Uterus (tissue), 4 donors: Measurements from ENCODE around the gene UQCRC1. TPM values are rescaled to one million over a fixed set of nuclear protein-coding genes. Genes with fewer than 3 reads are reported as not detected.

Source experiments
- DNase-seq, 2 donors: peaks; one replicate each; pipeline ENCODE4 v3.0.0-alpha.2; 2019 to 2020
- H3K27ac ChIP-seq, 2 donors: fragments of 200-600 bp; sonication (generic); 1 replicate in 1 of 2; 2 replicates in 1 of 2; pipeline ENCODE4 v1.5.1; 2016 to 2018
- H3K27me3 ChIP-seq, 2 donors: fragments of 200-600 bp; sonication (generic); one replicate each; pipeline ENCODE4 v1.5.1; 2018 to 2019; ENCODE audit warnings: control low read depth in 1 of 2
- H3K36me3 ChIP-seq, 2 donors: fragments of 200-600 bp; sonication (generic); one replicate each; pipeline ENCODE4 v1.5.1; 2019; ENCODE audit warnings: control low read depth in 1 of 2
- H3K4me1 ChIP-seq, 2 donors: fragments of 200-600 bp; sonication (generic); one replicate each; pipeline ENCODE4 v1.5.1; 2018 to 2019; ENCODE audit warnings: control low read depth in 1 of 2
- H3K4me3 ChIP-seq, 2 donors: fragments of 200-600 bp; sonication (generic); 1 replicate in 1 of 2; 2 replicates in 1 of 2; pipeline ENCODE4 v1.5.1; 2018 to 2019; ENCODE audit warnings: mild to moderate bottlenecking in 1 of 2
- H3K9me3 ChIP-seq, 2 donors: fragments of 200-600 bp; sonication (generic); one replicate each; pipeline ENCODE4 v1.5.1; 2019; ENCODE audit warnings: control low read depth in 1 of 2
- POLR2A ChIP-seq, 2 donors: fragments of 450-650 bp; IDR thresholded peaks; one replicate each; pipeline ENCODE4 v1.6.1; 2016; ENCODE audit warnings: antibody characterized with exemption in 2 of 2, mild to moderate bottlenecking in 1 of 2, moderate library complexity in 1 of 2
- intact Hi-C: fragments of 100-400 bp; cut with DNase I; formaldehyde crosslinking; loops from one replicate; pipeline ENCODE4 v1.15.1; 2023; ENCODE audit warnings: low total_unique reads
- total RNA-seq, 4 donors: library from RNA; depleted of rRNA in 3 of 4; stranded (reverse); fragments of >200 nt in 3 of 4; gene quantifications; one replicate each; pipeline versions ENCODE4 v1.1.0 to v1.2.4, GENCODE V29; 2014 to 2023
- TF ChIP-seq, protein P1 (sequence below), 4 experiments: fragments of 200-600 bp in 2 of 4; fragments of 450-650 bp in 2 of 4; sonication (generic) in 2 of 4; IDR thresholded peaks; one replicate each; pipeline ENCODE4 v1.5.1; 2016 to 2019; ENCODE audit warnings: antibody characterized with exemption in 4 of 4, mild to moderate bottlenecking in 2 of 4, moderate library complexity in 1 of 4
- donor health status: DM: yes; HTN: yes; CAD: no.

Gene UQCRC1
- total RNA-seq, 4 donors from 2014 or later = 54.4 to 409 (median 155) TPM

DNA sequence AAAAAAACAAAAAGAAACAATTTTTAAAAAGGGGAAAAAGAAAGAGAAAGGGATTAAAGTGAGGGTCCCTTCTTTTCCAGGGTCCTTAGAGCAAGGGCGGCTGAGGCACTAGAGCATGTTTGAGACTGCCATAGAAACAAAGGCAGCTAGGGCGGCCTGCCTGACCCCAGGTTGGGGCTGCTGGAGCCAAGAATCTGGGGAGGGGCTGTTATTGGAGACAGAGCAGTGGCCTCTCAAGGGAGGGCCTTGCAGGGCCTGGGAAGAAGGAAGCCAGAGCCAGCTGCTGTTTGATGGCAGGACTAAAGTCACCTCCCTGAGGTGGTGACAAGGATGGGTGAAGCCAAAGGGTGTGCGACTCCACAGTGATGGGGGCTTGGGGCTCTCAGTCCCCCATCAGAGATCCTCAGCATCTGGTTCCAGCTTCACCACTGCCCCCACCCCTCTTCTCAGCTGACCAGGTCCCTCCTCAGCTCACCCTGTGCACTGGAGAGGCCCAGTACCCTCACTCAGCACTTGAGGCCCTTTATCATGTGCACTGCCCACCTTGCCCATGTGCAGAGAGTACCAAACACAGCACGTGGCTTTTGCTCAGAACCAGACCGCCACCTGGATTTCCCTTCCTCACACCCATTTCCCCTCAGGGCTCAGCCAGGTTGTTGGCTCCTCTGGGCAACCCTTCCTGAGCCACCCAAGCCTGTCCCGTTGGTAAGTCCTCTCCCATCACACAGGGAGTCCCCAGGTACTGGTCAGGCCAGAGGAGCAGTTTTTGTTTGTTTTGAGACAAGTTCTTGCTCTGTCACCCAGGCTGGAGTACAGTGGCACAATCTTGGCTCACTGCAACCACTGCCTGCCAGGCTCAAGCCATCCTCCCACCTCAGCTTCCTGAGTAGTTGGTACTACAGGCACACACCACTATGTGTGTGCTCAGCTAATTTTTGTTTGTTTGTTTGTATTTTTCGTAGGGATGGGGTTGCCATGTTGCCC, 10.4 kb upstream of the UQCRC1 start:
- intact Hi-C loops = no loop called here
- H3K9me3 ChIP-seq = no peaks in the 10 kb centered on the region
- TF ChIP-seq POLR2A (IDR thresholded peaks at IDR 0.05) = no peak
- TF ChIP-seq, protein P1, sequence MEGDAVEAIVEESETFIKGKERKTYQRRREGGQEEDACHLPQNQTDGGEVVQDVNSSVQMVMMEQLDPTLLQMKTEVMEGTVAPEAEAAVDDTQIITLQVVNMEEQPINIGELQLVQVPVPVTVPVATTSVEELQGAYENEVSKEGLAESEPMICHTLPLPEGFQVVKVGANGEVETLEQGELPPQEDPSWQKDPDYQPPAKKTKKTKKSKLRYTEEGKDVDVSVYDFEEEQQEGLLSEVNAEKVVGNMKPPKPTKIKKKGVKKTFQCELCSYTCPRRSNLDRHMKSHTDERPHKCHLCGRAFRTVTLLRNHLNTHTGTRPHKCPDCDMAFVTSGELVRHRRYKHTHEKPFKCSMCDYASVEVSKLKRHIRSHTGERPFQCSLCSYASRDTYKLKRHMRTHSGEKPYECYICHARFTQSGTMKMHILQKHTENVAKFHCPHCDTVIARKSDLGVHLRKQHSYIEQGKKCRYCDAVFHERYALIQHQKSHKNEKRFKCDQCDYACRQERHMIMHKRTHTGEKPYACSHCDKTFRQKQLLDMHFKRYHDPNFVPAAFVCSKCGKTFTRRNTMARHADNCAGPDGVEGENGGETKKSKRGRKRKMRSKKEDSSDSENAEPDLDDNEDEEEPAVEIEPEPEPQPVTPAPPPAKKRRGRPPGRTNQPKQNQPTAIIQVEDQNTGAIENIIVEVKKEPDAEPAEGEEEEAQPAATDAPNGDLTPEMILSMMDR (IDR thresholded peaks at IDR 0.05) = no peak
- H3K4me1 ChIP-seq = no peaks in the 10 kb centered on the region
- DNase-seq = no peak
- no peak overlapping the region for H3K27ac ChIP-seq
- no peaks in the 10 kb centered on the region for H3K27me3 ChIP-seq
- H3K36me3 ChIP-seq = no peaks in the 10 kb centered on the region
- H3K4me3 ChIP-seq = no peak overlapping the region

DNA sequence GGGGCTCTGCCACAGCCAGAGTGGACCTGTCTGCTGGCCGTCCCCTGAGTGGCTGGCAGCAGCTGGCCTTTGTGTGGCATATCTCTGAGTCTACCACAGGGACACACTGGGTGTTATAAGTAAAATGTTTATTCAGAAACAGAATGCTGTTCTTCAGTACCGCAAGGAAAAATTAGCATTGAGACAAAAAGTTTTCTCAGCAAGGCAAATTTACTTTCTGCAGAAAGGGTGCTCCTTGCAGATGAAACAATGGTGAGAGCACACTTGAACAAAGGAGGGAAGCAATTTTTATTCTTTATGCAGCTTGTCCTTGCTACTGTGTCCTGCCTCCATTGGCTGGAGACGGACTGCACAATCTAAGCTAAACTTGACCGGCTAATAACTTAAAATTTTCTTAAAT, 8.1 kb upstream of the UQCRC1 start:
- no peaks in the 10 kb centered on the region for H3K27me3 ChIP-seq
- intact Hi-C loops = no loop called here
- no peaks in the 10 kb centered on the region for H3K9me3 ChIP-seq
- DNase-seq = no peak
- TF ChIP-seq POLR2A (IDR thresholded peaks at IDR 0.05) = no peak
- TF ChIP-seq, protein P1 (IDR thresholded peaks at IDR 0.05) = no peak
- no peak overlapping the region for H3K27ac ChIP-seq
- no peaks in the 10 kb centered on the region for H3K36me3 ChIP-seq
- no peak overlapping the region for H3K4me3 ChIP-seq
- no peaks in the 10 kb centered on the region for H3K4me1 ChIP-seq

DNA sequence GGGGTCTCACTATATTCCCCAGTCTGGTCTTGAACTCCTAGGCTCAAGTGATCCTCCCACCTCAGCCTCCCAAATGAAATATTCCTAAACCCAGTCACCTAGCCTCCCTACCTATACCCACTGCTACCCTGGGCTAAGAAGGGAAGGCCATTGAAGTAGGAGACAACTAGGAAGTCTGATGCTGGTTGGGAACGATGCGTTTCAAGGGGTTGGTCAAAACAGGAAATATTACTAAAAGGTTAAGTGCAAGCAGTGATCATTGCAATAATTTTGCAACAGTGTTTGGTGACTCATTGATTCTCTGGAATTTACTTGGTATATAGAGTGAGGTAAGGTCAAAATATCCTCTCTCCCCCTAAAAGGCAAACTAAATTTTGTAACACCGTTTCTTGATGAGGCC, 4.6 kb upstream of the UQCRC1 start:
- H3K27me3 ChIP-seq = no peaks in the 10 kb centered on the region
- no peak for TF ChIP-seq POLR2A (IDR thresholded peaks at IDR 0.05)
- TF ChIP-seq, protein P1 (IDR thresholded peaks at IDR 0.05) = no peak
- no peaks in the 10 kb centered on the region for H3K36me3 ChIP-seq
- no peak overlapping the region for H3K4me3 ChIP-seq
- DNase-seq = no peak
- intact Hi-C loops = no loop called here
- H3K27ac ChIP-seq = no peak overlapping the region
- no peaks in the 10 kb centered on the region for H3K4me1 ChIP-seq
- H3K9me3 ChIP-seq = no peaks in the 10 kb centered on the region

DNA sequence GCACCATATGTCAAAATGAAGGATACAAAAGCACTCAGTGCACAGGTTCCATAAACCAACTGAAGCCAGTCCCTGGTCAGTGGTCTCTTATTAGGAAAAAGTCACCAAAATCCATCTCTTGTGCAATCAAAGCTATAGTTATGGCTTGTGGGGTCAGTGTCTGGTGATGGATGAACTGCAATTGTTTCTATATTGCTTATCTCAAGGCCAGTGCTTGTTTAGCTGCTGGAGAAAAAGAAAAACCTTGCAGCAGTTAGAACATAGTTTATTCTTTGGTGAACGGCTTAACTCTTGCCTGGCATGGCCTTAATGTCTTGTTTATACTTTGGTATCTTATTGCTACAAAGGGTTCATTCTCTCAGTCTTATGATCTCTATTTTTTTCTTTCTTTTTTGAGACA, 2.9 kb upstream of the UQCRC1 start:
- intact Hi-C loops = no loop called here
- TF ChIP-seq POLR2A (IDR thresholded peaks at IDR 0.05) = no peak
- TF ChIP-seq, protein P1 (IDR thresholded peaks at IDR 0.05) = no peak
- no peak overlapping the region for H3K27ac ChIP-seq

DNA sequence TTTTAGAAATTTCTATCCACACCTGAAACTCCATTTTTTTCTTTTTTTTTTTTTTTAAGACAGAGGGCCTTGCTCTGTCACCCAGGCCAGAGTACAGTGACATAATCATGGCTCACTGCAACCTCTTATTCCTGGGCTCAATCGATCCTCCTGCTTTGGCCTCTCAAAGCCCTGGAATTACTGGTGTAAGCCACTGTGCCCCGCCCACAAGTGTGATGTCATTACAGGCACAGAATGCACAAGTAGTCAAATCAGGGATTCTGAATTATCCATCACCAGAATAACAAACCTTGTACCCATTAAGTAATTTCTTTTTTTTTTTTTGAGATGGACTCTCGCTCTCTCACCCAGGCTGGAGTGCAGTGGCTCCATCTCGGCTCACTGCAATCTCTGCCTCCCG, 1.9 kb downstream of the UQCRC1 start:
- no peak overlapping the region for H3K4me3 ChIP-seq
- H3K4me1 ChIP-seq = no peaks in the 10 kb centered on the region
- H3K36me3 ChIP-seq = no peaks in the 10 kb centered on the region
- DNase-seq = no peak
- intact Hi-C loops = no loop called here
- no peak overlapping the region for H3K27ac ChIP-seq
- no peaks in the 10 kb centered on the region for H3K27me3 ChIP-seq
- TF ChIP-seq, protein P1 (IDR thresholded peaks at IDR 0.05) = no peak
- TF ChIP-seq POLR2A (IDR thresholded peaks at IDR 0.05) = no peak
- no peaks in the 10 kb centered on the region for H3K9me3 ChIP-seq

More for the DNA sequence above, 2.9 kb upstream of the UQCRC1 start:
- H3K4me3 ChIP-seq = no peak overlapping the region
- no peaks in the 10 kb centered on the region for H3K9me3 ChIP-seq
- no peaks in the 10 kb centered on the region for H3K4me1 ChIP-seq
- no peak for DNase-seq
- H3K36me3 ChIP-seq = no peaks in the 10 kb centered on the region
- no peaks in the 10 kb centered on the region for H3K27me3 ChIP-seq
